PC-3 (cell line): Measurements from ENCODE around the gene DDC.

Experiments
- CTCF ChIP-seq: fragments of 300-600 bp; sonication (generic); conservative IDR thresholded peaks from 2 replicates; pipeline ENCODE4 v1.5.1; 2017; ENCODE audit warnings: antibody characterized with exemption, low read depth, mild to moderate bottlenecking, low read length
- EZH2 ChIP-seq: fragments of 300-600 bp; sonication (generic); IDR thresholded peaks from one replicate; pipeline ENCODE4 v1.6.1; 2017; ENCODE audit warnings: antibody characterized with exemption, mild to moderate bottlenecking, low read length; ENCODE audit not compliant: unreplicated experiment

- TF ChIP-seq EZH2, result no peak
- no peak for TF ChIP-seq CTCF
These were observed 67.2 kb downstream of the DDC start for GRCh38 chr7:50497968-50498367.
